Right ventricle myocardium superior (tissue), 1 donor: Measurements from ENCODE around the gene WWC1. TPM values are rescaled to one million over a fixed set of nuclear protein-coding genes. Genes with fewer than 3 reads are reported as not detected.

Experiments used
- ATAC-seq: fragments of 200-7000 bp; cut with Tn5 transposase; one replicate; pipeline ENCODE4 v1.9.1; 2020; ENCODE audit warnings: mild to moderate bottlenecking; ENCODE audit not compliant: poor library complexity
- DNase-seq: peaks from one replicate; pipeline ENCODE4 v3.0.0-alpha.2; 2020
- intact Hi-C: fragments of 100-400 bp; cut with DNase I; formaldehyde crosslinking; loops from one replicate; pipeline ENCODE4 v1.11.2; 2022
- long read RNA-seq: library from polyadenylated mRNA; unstranded; transcript quantifications from one replicate; pipeline ENCODE4 v2.0.0, GENCODE V29; 2021
- total RNA-seq: library from RNA; stranded (reverse); fragmentation: NEBNext Ultra II Directional; extraction: Animal tissue kit (Norgen Biotek cat#: 25700); gene quantifications from one replicate; pipeline ENCODE4 v1.2.1, GENCODE V29; 2021
- donor health status: DM: no; HTN: yes; CAD: no; lungs with severe emphysema.

WWC1 gene
- 1.8 TPM for total RNA-seq
- long read RNA-seq, partial matches to known transcripts, result 0 of 1 reads
- long read RNA-seq, other reads (novel, unspliced or antisense), result 1 of 1 reads

- ATAC-seq (peak; percentile 72), DNase-seq (peak; percentile 45)
- intact Hi-C loops, result no loop called here
Observed at GRCh38 chr5:168291342-168291963, at the start of gene WWC1. WWC1 (plus strand) TSS chr5:168291645; CDS start chr5:168292153, 508 bp downstream.

- DNase-seq, result no peak
- intact Hi-C loops, result no loop called here
- no peak for ATAC-seq
Observed at GRCh38 chr5:168244838-168245559, 46.4 kb upstream of the WWC1 start.

GRCh38 chr5:168249923-168250322 is 41.5 kb upstream of the WWC1 start:
- intact Hi-C loops, result no loop called here
- DNase-seq (no peak), ATAC-seq (no peak)

GRCh38 chr5:168251259-168251658 is 40.2 kb upstream of the WWC1 start:
- DNase-seq, result no peak
- intact Hi-C loops, result no loop called here
- no peak for ATAC-seq

GRCh38 chr5:168254013-168254693 is 37.3 kb upstream of the WWC1 start:
- ATAC-seq, result no peak
- intact Hi-C loops, result no loop called here
- no peak for DNase-seq

- intact Hi-C loops, result loop anchor here (10.0 kb wide), 1 partner anchor 224 kb away; the partner anchor contains the start of gene RARS1
- DNase-seq (no peak), ATAC-seq (peak; percentile 77)
Observed at GRCh38 chr5:168260353-168261226, 30.9 kb upstream of the WWC1 start.

- intact Hi-C loops, result loop anchor here (10.0 kb wide), 1 partner anchor 224 kb away; the partner anchor contains the start of gene RARS1
- peak; percentile 68 for ATAC-seq
- no peak for DNase-seq
Observed at GRCh38 chr5:168261227-168261571, 30.2 kb upstream of the WWC1 start.

- ATAC-seq, result no peak
- DNase-seq, result no peak
- intact Hi-C loops, result loop anchor here (10.0 kb wide), 1 partner anchor 223 kb away; the partner anchor contains the start of gene RARS1
Observed at GRCh38 chr5:168262042-168262743, 29.3 kb upstream of the WWC1 start.

GRCh38 chr5:168263121-168263520 is 28.3 kb upstream of the WWC1 start:
- intact Hi-C loops, result loop anchor here (10.0 kb wide), 1 partner anchor 222 kb away; the partner anchor contains the start of gene RARS1
- DNase-seq (no peak), ATAC-seq (no peak)

- DNase-seq, result peak; percentile 56
- peak; percentile 26 for ATAC-seq
- intact Hi-C loops, result loop anchor here (10.0 kb wide), 1 partner anchor 219 kb away; the partner anchor contains the start of gene RARS1
Observed at GRCh38 chr5:168266016-168266415, 25.4 kb upstream of the WWC1 start.

- peak; percentile 87 for ATAC-seq
- intact Hi-C loops, result loop anchor here (10.0 kb wide), 1 partner anchor 216 kb away; the partner anchor contains the start of gene RARS1
- DNase-seq, result peak; percentile 87
Observed at GRCh38 chr5:168268949-168269936, 22.2 kb upstream of the WWC1 start.

GRCh38 chr5:168269937-168270330 is 21.5 kb upstream of the WWC1 start:
- no peak for DNase-seq
- intact Hi-C loops, result loop anchor here (10.0 kb wide), 1 partner anchor 215 kb away; the partner anchor contains the start of gene RARS1
- ATAC-seq, result no peak

- ATAC-seq (no peak), DNase-seq (no peak)
- intact Hi-C loops, result no loop called here
Observed at GRCh38 chr5:168270476-168270875, 21.0 kb upstream of the WWC1 start.

GRCh38 chr5:168273056-168273980 is 18.1 kb upstream of the WWC1 start:
- intact Hi-C loops, result no loop called here
- DNase-seq (no peak), ATAC-seq (no peak)

- intact Hi-C loops, result no loop called here
- ATAC-seq, result no peak
- no peak for DNase-seq
Observed at GRCh38 chr5:168274406-168274805, 17.0 kb upstream of the WWC1 start.

GRCh38 chr5:168275940-168276339 is 15.5 kb upstream of the WWC1 start:
- no peak for ATAC-seq
- DNase-seq, result no peak
- intact Hi-C loops, result no loop called here
